HEK293T (cell line): ENCODE measurements around the gene MBOAT7.

ENCODE experiments used
- CTCF ChIA-PET: fragments of 350-600 bp; formaldehyde crosslinking; extraction: SDS; loops from one replicate; lab custom pipeline; 2021; ENCODE audit warnings: antibody characterized with exemption, inconsistent platforms; lab: Yijun Ruan, JAX
- POLR2A ChIA-PET: fragments of 350-600 bp; formaldehyde crosslinking; extraction: SDS; loops from one replicate; lab custom pipeline; 2020; ENCODE audit warnings: antibody characterized with exemption, inconsistent platforms; lab: Yijun Ruan, JAX
- DNase-seq: peaks from one replicate; pipeline ENCODE4 v3.0.0; 2012; ENCODE audit warnings: mixed read lengths; ENCODE audit errors: extremely low spot score
- ARNT ChIP-seq: fragments of 450-650 bp; IDR thresholded peaks from 2 replicates; pipeline ENCODE4 v1.6.1; 2017; ENCODE audit warnings: mild to moderate bottlenecking
- BHLHE40 ChIP-seq: fragments of 450-650 bp; IDR thresholded peaks from 2 replicates; pipeline ENCODE4 v1.6.1; 2016; ENCODE audit warnings: mild to moderate bottlenecking, moderate library complexity, borderline replicate concordance
- CTBP1 ChIP-seq: fragments of 450-650 bp; IDR thresholded peaks from 2 replicates; pipeline ENCODE4 v1.6.1; 2016; ENCODE audit warnings: borderline replicate concordance
- ELF4 ChIP-seq: fragments of 450-650 bp; IDR thresholded peaks from 2 replicates; pipeline ENCODE4 v1.6.1; 2017; ENCODE audit warnings: antibody characterized with exemption
- FOXA1 ChIP-seq: fragments of 450-650 bp; IDR thresholded peaks from 2 replicates; pipeline ENCODE4 v1.6.1; 2016; ENCODE audit warnings: mild to moderate bottlenecking
- FOXK2 ChIP-seq: fragments of 450-650 bp; IDR thresholded peaks from 2 replicates; pipeline ENCODE4 v1.6.1; 2016; ENCODE audit warnings: mild to moderate bottlenecking
- FOXM1 ChIP-seq: fragments of 450-650 bp; IDR thresholded peaks from 2 replicates; pipeline ENCODE4 v1.6.1; 2017; ENCODE audit warnings: mild to moderate bottlenecking, borderline replicate concordance
- HDGF ChIP-seq: fragments of 450-650 bp; IDR thresholded peaks from 2 replicates; pipeline ENCODE4 v1.6.1; 2017; ENCODE audit warnings: antibody characterized with exemption, borderline replicate concordance
- L3MBTL2 ChIP-seq: fragments of 450-650 bp; conservative IDR thresholded peaks from 2 replicates; pipeline ENCODE4 v1.6.1; 2016; ENCODE audit warnings: mild to moderate bottlenecking
- LEF1 ChIP-seq: fragments of 450-650 bp; IDR thresholded peaks from 2 replicates; pipeline ENCODE4 v1.6.1; 2017; ENCODE audit warnings: mild to moderate bottlenecking, borderline replicate concordance
- NFRKB ChIP-seq: fragments of 450-650 bp; IDR thresholded peaks from 2 replicates; pipeline ENCODE4 v1.6.1; 2016; ENCODE audit warnings: mild to moderate bottlenecking, moderate library complexity
- PKNOX1 ChIP-seq: fragments of 450-650 bp; IDR thresholded peaks from 2 replicates; pipeline ENCODE4 v1.6.1; 2016
- SP1 ChIP-seq: fragments of 450-650 bp; IDR thresholded peaks from 2 replicates; pipeline ENCODE4 v1.6.1; 2017
- SUZ12 ChIP-seq: fragments of 450-650 bp; IDR thresholded peaks from 2 replicates; pipeline ENCODE4 v1.6.1; 2016; ENCODE audit warnings: mild to moderate bottlenecking
- TARDBP ChIP-seq: fragments of 450-650 bp; IDR thresholded peaks from 2 replicates; pipeline ENCODE4 v1.6.1; 2016
- ZNF384 ChIP-seq: fragments of 450-650 bp; IDR thresholded peaks from 2 replicates; pipeline ENCODE4 v1.6.1; 2016

Gene MBOAT7

GRCh38 chr19:54129617-54129996 is 59.8 kb downstream of the MBOAT7 start:
- DNase-seq = no peak
- POLR2A ChIA-PET = no interaction called here
- CTCF ChIA-PET = no interaction called here
- TF ChIP-seq HDGF (no peak), TARDBP (no peak), LEF1 (no peak), BHLHE40 (no peak), NFRKB (no peak), ELF4 (no peak), FOXA1 (no peak), SP1 (no peak), CTBP1 (no peak), SUZ12 (no peak), L3MBTL2 (no peak), ARNT (no peak), PKNOX1 (no peak), FOXK2 (no peak), ZNF384 (no peak), FOXM1 (no peak)

GRCh38 chr19:54128796-54129616 is 60.4 kb downstream of the MBOAT7 start:
- no peak for DNase-seq

GRCh38 chr19:54128441-54128725 is 61.0 kb downstream of the MBOAT7 start:
- no peak for DNase-seq
- TF ChIP-seq LEF1 (no peak), PKNOX1 (no peak), FOXM1 (no peak)
- POLR2A ChIA-PET = no interaction called here
- CTCF ChIA-PET = no interaction called here

More at GRCh38 chr19:54128796-54129616, 60.4 kb downstream of the MBOAT7 start:
- ChIA-PET CTCF (no interaction called here), POLR2A (no interaction called here)
- TF ChIP-seq L3MBTL2 (no peak), HDGF (no peak), NFRKB (no peak), SUZ12 (no peak), PKNOX1 (no peak), FOXM1 (no peak), ELF4 (no peak), BHLHE40 (no peak), FOXK2 (no peak), ARNT (no peak), CTBP1 (no peak)

- no peak for DNase-seq
- TF ChIP-seq SUZ12 (no peak), TARDBP (no peak)
- POLR2A ChIA-PET = interaction anchor here (2.0 kb wide), 1 partner anchor 9 kb away, joined by 5 read pairs; the partner anchor contains the start of gene CNOT3
- CTCF ChIA-PET = no interaction called here
Observed at GRCh38 chr19:54127688-54128440, 61.5 kb downstream of the MBOAT7 start.

GRCh38 chr19:54125713-54126112 is 63.7 kb downstream of the MBOAT7 start:
- DNase-seq = no peak
- no peak for TF ChIP-seq ARNT
- TF ChIP-seq LEF1 = no peak
- no peak for TF ChIP-seq FOXK2
- TF ChIP-seq BHLHE40 = no peak
- no peak for TF ChIP-seq PKNOX1
- TF ChIP-seq FOXM1 = no peak
- TF ChIP-seq NFRKB = no peak
- TF ChIP-seq SUZ12 = no peak
- no peak for TF ChIP-seq SP1
- TF ChIP-seq TARDBP = no peak
- no peak for TF ChIP-seq ZNF384
- no peak for TF ChIP-seq CTBP1
- no peak for TF ChIP-seq FOXA1
- no peak for TF ChIP-seq L3MBTL2
- TF ChIP-seq ELF4 = no peak
- ChIA-PET CTCF (no interaction called here), POLR2A (interaction anchor here (1.2 to 2.0 kb wide), 2 partner anchors 10 to 11 kb away, joined by 3 to 5 read pairs; partner anchors contain the start of genes CNOT3, PRPF31 and TFPT)

- TF ChIP-seq SUZ12 = no peak
- POLR2A ChIA-PET = interaction anchor here (0.8 to 0.9 kb wide), 2 partner anchors 8 to 15 kb away, joined by 3 read pairs; no protein-coding TSS in a partner anchor
- no peak for DNase-seq
- CTCF ChIA-PET = no interaction called here
Observed at GRCh38 chr19:54124393-54124792, 65.0 kb downstream of the MBOAT7 start.
